Pancreas (tissue), 10 donors: ENCODE results near the gene SPEN. TPM values are rescaled to one million over a fixed set of nuclear protein-coding genes. Genes with fewer than 3 reads are reported as not detected.
A peak's percentile ranks its signal among the peaks of the same experiment; 100 is the strongest.

Source experiments
- ATAC-seq, 4 donors: fragments of 200-7000 bp; cut with Tn5 transposase; one replicate each; pipeline versions ENCODE4 v1.8.0 to v1.9.1; 2020; ENCODE audit warnings: mild to moderate bottlenecking in 4 of 4, moderate library complexity in 4 of 4
- DNase-seq, 6 donors: peaks; one replicate each; pipeline ENCODE4 v3.0.0-alpha.2; 2020
- FAIRE-seq: peaks from 2 replicates; lab custom pipeline; 2012; peaks lifted over from hg19 to GRCh38; lab: Jason Lieb, UNC
- H3K27ac ChIP-seq, 4 donors: fragments of 200-600 bp; sonication (generic); 1 replicate in 3 of 4; 2 replicates in 1 of 4; pipeline versions ENCODE4 v1.5.0 to v1.8.0; 2020
- H3K27me3 ChIP-seq, 4 donors: fragments of 200-600 bp; one replicate each; pipeline ENCODE4 v1.8.0; 2021
- H3K36me3 ChIP-seq, 3 donors: fragments of 200-600 bp; sonication (generic) in 1 of 3; one replicate each; pipeline versions ENCODE4 v1.5.0 to v1.8.0; 2020 to 2021
- H3K4me1 ChIP-seq, 3 donors: fragments of 200-600 bp; one replicate each; pipeline ENCODE4 v1.8.0; 2021
- H3K4me3 ChIP-seq, 4 donors: fragments of 200-600 bp; sonication (generic) in 2 of 4; one replicate each; pipeline versions ENCODE4 v1.5.0 to v1.8.0; 2020 to 2021
- H3K9me3 ChIP-seq, 4 donors: fragments of 200-600 bp; one replicate each; pipeline ENCODE4 v1.8.0; 2021
- WGBS, 2 donors: extraction: QIAGEN DNeasy Blood & Tissue Kit; methylation state at CpG; one replicate each; pipeline ENCODE4 v1.1.7; 2013; 5-methylcytosine and 5-hydroxymethylcytosine counted together
- intact Hi-C, 3 donors: fragments of 100-400 bp; cut with DNase I; formaldehyde crosslinking; loops; one replicate each; pipeline versions ENCODE4 v1.11.1 to v1.14.2; 2022
- polyA plus RNA-seq, 2 donors: library from polyadenylated mRNA; stranded (reverse); fragments of 200-250 nt; gene quantifications; one replicate each; pipeline ENCODE4 v1.2.3, GENCODE V29; 2013
- total RNA-seq, 6 donors: library from RNA; stranded (reverse); fragmentation: NEBNext Ultra II Directional in 4 of 6; extraction: Animal tissue kit (Norgen Biotek cat#: 25700) in 4 of 6; gene quantifications; one replicate each; pipeline versions ENCODE4 v1.2.1 to v1.2.4, GENCODE V29; 2021 to 2023
- TF ChIP-seq, protein P1 (sequence below), 4 donors: fragments of 200-600 bp; sonication (generic) in 3 of 4; IDR thresholded peaks; one replicate each; pipeline versions ENCODE4 v1.5.0 to v1.8.0; 2021; ENCODE audit warnings: antibody characterized with exemption in 4 of 4
- donor health status: healthy with polysubstance abuse.
- donor health status: DM: no; HTN: no; CAD: no; lungs with moderate emphysema.
- donor health status: DM: no; HTN: no; CAD: no.
- donor health status: control.
- donor health status: control.
- donor health status: Bipolar disorder and iron deficiency.
- donor health status: DM: yes; HTN: yes; CAD: no.
- donor health status: DM: no; HTN: no; CAD: no.
- donor health status: DM: no; HTN: no; CAD: no.
- donor health status: DM: yes; HTN: yes; CAD: no.

The SPEN gene
- total and polyA plus RNA-seq, 8 donors: 16.2 to 38.2 (median 26.2) TPM

- TF ChIP-seq, protein P1, sequence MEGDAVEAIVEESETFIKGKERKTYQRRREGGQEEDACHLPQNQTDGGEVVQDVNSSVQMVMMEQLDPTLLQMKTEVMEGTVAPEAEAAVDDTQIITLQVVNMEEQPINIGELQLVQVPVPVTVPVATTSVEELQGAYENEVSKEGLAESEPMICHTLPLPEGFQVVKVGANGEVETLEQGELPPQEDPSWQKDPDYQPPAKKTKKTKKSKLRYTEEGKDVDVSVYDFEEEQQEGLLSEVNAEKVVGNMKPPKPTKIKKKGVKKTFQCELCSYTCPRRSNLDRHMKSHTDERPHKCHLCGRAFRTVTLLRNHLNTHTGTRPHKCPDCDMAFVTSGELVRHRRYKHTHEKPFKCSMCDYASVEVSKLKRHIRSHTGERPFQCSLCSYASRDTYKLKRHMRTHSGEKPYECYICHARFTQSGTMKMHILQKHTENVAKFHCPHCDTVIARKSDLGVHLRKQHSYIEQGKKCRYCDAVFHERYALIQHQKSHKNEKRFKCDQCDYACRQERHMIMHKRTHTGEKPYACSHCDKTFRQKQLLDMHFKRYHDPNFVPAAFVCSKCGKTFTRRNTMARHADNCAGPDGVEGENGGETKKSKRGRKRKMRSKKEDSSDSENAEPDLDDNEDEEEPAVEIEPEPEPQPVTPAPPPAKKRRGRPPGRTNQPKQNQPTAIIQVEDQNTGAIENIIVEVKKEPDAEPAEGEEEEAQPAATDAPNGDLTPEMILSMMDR (IDR thresholded peaks at IDR 0.05): no peak
- Histone ChIP-seq H3K27ac (no peak overlapping the region), H3K4me3 (no peak overlapping the region), H3K36me3 (no peaks in the 10 kb centered on the region), H3K4me1 (no peaks in the 10 kb centered on the region), H3K9me3 (no peaks in the 10 kb centered on the region), H3K27me3 (no peaks in the 10 kb centered on the region)
- intact Hi-C loops: no loop called here
- ATAC-seq (no peak), FAIRE-seq (no peak), DNase-seq (no peak)
- 72 to 78% methylated on average over 3 of the region's 3 CpGs for WGBS, 2 donors
Observed at GRCh38 chr1:15981679-15982078, 134.2 kb downstream of the SPEN start.

DNA sequence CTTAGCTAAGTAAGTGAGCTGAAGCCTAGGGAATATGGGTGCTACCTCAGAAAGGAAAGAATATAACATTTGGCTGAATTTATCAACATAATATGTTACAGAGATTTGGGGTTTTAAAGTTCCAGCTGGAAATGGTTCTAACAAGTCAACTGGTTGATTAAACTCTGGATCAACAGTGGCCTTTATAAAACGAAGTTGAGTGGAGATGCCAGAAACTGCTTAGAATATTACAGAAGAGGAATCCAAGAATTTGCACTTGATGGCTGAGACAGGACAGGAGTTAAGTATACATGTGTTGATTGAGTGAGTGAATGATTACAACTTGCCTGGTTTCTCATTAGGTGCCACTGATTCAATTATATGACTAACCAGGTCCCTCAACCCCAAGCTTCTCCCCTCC is 135.8 kb downstream of the SPEN start:
- Histone ChIP-seq H3K9me3 (no peaks in the 10 kb centered on the region), H3K4me3 (no peak overlapping the region), H3K4me1 (no peaks in the 10 kb centered on the region), H3K36me3 (no peaks in the 10 kb centered on the region), H3K27ac (no peak overlapping the region), H3K27me3 (no peaks in the 10 kb centered on the region)
- FAIRE-seq (no peak), DNase-seq (no peak), ATAC-seq (no peak)
- intact Hi-C loops: no loop called here
- 24 to 27% methylated on average over 1 of the region's 1 CpG for WGBS, 2 donors
- TF ChIP-seq, protein P1 (IDR thresholded peaks at IDR 0.05): no peak

- Histone ChIP-seq H3K27ac (peak overlapping the region in 1 of 4 donors; percentile 29), H3K4me3 (no peak overlapping the region), H3K36me3 (no peaks in the 10 kb centered on the region), H3K9me3 (no peaks in the 10 kb centered on the region), H3K4me1 (no peaks in the 10 kb centered on the region), H3K27me3 (no peaks in the 10 kb centered on the region)
- 49 to 51% methylated on average over 5 of the region's 5 CpGs for WGBS, 2 donors
- intact Hi-C loops: no loop called here
- no peak for FAIRE-seq
- TF ChIP-seq, protein P1 (IDR thresholded peaks at IDR 0.05): no peak
- peak in 2 of 4 donors; percentile 46 to 51 for ATAC-seq
- DNase-seq: no peak
Observed at GRCh38 chr1:15985611-15986297, 138.2 kb downstream of the SPEN start.

- Histone ChIP-seq H3K27me3 (no peaks in the 10 kb centered on the region), H3K4me3 (no peak overlapping the region), H3K9me3 (no peaks in the 10 kb centered on the region), H3K4me1 (no peaks in the 10 kb centered on the region), H3K27ac (no peak overlapping the region), H3K36me3 (no peaks in the 10 kb centered on the region)
- no peak for FAIRE-seq
- 79 to 89% methylated on average over 13 of the region's 13 CpGs for WGBS, 2 donors
- TF ChIP-seq, protein P1 (IDR thresholded peaks at IDR 0.05): no peak
- no peak for ATAC-seq
- intact Hi-C loops: no loop called here
- no peak for DNase-seq
Observed at GRCh38 chr1:15988856-15989736, 141.6 kb downstream of the SPEN start.
